Ureter (tissue), 1 donor: ENCODE data around the gene PKHD1. TPM values are rescaled to one million over a fixed set of nuclear protein-coding genes. Genes with fewer than 3 reads are reported as not detected.

Source experiments
- DNase-seq: peaks from one replicate; pipeline ENCODE4 v3.0.0-alpha.2; 2020; ENCODE audit warnings: low spot score
- total RNA-seq: library from RNA; stranded (reverse); gene quantifications from one replicate; pipeline ENCODE4 v1.2.4, GENCODE V29; 2023
- donor health status: DM: yes; HTN: yes; CAD: no.

PKHD1 gene
- total RNA-seq, 1 donor from 2014 or later = 13.3 TPM

DNA sequence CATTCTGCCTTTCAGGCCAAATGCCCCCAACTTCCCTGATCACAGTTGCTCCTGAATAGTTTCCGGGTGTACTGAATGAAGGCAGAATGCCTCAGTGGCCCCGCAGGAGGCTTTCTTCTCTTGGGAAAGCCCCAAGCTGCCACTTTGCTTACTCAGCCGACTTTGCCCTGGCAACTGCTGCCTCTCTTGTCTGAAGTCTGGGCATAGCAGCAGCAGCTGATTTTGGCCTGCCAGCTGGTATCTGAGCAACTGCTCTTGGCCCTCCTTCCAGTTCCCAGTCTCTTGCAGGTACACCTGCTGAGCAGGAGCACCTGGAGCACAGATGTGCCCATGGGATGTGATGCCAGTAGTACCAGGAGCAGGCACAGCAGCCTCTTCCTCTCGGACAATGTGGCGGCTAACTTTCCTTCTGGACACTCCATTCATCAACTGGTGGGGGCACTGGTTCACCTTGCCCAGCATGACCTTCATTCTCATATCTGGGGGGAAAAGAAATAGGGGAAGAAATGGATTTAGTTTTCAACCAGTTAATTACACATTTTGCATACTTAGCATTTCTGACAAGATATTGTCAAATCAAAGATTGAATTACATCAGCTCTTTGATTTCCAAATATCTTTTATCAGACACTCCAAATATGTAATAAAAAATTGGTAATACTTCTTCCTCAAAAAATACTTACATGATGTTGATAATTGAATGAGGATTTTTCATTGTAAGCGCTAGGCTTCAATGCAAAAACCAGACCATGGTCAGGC is 468.2 kb downstream of the PKHD1 start:
- no peak for DNase-seq

DNA sequence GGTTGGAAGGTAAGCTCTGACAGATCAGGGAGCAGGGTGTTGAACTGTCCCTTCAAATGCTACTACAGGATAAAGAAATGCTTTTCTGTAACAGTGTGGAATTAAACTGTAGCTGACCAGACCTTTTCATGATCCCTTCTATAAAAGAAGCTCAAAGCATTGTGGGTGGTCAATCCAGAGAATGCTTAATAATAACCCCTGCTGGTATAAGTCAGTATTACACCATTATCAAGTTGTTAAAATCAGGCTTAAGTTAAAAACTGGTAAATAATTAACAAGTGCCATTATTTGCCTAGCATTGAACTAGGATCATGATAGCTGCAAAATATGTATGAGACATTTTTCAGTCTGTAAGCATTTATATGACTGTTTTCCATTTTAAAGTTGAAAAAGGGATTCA is 468.9 kb downstream of the PKHD1 start:
- no peak for DNase-seq

DNA sequence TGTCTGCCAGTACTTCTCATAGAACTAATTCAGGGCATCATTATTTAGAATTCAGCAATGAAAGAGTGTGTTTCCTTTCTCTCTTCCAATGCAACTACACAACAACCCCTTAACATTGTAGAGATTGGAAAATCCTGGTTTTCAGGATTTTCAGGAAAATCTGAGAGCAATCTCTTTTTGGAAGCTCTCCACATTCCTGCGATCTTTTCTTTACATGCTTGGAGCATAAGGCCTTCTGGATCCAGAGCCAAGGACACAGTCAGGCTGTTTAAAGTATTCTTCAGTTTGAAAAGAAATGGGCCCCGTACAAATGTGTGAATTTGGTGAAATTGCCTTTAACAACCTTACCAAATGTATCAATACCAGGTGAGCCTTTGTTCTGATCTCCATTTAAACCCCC is 469.7 kb downstream of the PKHD1 start:
- no peak for DNase-seq

DNA sequence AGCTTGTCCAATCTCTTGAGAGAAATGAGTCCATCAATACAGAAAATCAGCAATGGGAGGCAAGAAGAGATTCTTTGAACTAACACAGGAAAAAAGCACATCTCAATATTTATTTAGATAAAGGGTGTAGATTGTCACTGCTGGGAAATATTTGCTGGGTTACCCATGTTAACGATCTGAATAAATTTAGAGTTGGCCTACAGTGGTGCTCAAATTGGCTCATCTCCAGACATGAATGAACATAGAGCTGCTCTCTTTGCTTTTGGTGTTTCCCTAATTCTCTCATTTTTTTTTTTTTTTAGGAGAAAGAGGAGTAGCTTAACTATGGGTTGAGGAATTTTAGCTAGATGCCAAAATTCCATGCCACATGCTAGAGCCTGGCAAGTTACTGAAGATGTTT is 471.2 kb downstream of the PKHD1 start:
- no peak for DNase-seq

DNA sequence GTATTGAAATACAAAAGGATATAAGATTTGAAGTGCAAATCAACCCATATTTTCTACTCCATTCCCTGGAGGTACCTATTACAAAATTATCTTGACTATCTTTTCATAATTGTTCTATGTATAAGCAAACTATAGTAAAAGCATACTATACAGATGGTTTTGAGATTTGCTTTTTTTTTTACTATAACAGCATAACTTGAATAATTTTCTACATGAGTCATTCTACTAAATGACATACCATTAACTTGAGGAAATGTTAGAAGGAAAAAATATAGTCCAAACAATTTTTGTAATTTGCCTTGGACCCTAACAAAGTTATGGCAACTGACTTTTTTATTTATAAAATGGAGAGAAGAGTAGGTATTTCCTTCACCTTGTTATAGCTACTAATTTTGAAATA is 472.7 kb downstream of the PKHD1 start:
- no peak for DNase-seq

DNA sequence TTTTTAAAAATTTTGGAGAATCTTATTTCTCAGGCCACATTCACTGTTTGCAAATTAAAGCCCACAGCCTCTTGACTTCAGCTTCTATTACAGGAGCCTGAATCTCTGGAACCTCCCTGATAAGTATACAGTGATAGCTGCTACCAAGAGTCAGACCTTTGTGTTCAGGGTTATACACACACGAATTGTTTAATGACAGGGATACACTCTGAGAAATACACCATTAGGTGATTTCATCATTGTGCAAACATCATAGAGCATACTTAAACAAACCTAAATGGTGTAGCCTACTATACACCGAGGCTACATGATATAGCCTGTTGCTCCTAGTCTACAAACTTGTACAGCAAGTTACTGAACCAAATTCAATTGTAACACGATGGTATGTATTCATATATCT is 473.9 kb downstream of the PKHD1 start:
- DNase-seq = no peak

DNA sequence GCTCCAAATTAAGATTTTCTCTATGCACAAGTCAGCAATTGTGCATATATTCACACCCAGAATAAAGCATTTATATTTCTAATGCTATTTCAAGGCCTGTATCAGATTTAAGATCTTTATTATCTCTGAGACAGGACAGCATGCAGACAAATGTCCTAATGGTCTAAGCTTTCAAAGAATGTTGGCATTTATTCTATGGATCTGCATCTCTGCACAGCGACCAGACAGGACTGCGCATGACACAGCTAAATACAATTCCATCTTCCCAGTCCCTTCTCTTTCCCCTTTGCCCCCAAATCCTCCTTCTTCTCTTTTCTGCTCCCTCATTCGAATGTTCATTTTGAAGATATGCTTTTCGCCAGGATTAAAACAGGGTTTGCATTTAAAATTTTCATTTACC is 478.5 kb downstream of the PKHD1 start:
- no peak for DNase-seq

DNA sequence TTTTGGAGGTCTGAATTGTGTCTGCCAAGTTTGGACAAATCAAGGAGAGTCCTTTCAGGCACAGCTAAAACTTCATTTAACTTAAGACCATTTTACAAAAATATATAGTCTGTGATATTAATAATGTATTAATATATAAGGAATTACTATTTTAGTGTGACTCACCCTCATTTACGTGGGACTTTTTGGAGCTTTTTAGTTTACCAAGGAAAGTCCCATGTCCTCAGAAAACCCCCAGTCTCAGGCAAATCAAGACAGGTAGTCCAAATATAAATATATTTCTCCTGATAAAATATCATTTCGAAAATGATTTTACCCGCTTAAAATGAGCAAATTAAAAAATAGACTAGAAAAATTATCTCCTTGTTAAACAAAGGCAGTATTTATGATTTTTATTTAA is 479.0 kb downstream of the PKHD1 start:
- no peak for DNase-seq

DNA sequence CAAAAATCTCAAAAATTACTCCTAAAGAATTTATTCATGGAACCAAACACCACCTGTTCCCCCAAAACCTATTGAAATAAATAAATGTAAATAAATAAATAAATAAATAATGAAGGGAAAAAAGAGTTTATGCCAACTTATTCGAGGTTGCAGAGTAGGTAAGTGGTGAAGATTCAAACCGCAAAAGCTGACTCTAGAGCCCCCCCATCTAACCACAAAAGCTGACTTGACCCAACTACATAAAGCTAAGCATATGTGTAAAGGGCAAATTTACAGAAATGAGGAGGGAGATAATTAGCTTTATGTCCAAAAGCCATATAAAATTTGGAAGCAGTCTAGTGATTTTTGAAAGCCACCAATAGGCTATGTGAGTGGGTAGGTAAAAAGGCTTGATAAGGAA is 486.9 kb downstream of the PKHD1 start:
- DNase-seq = no peak

DNA sequence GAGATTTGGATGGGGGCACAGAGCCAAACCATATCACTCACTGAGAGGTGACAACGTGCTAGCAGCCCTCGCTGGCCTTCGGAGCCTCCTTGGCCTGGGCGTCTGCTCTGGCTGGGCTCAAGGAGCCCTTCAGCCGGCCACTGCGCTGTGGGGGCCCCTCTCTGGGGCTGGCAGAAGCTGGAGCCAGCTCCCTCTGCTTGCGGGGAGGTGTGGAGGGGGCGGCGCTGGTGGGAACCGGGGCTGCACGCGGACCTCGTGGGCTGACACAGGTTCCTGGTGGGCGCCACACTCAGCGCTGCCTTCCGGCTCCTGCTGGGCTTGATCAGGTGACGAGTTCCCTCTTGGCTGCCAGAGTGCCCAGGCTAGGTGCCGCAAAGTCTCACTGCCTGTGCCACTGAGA is 489.2 kb downstream of the PKHD1 start:
- no peak for DNase-seq

DNA sequence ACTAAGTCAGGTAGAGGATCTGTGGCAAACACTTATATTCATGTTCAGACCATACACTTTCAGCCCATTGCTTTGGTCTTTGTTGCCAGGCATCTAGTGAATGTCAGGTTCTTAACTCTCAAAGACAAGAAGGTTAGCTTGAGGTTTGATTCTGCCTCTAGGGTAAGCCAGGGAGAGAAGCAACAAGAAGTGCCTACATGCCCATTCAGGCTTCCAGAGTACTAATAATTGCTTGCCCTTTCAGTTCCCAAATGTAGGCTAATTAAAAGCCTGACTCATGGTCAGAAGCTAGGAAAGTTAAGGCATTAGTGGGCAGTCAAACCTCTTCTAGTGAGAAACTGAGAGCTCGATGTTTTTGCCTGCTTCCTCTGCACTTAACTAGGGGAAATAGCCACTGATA is 492.4 kb downstream of the PKHD1 start:
- no peak for DNase-seq

DNA sequence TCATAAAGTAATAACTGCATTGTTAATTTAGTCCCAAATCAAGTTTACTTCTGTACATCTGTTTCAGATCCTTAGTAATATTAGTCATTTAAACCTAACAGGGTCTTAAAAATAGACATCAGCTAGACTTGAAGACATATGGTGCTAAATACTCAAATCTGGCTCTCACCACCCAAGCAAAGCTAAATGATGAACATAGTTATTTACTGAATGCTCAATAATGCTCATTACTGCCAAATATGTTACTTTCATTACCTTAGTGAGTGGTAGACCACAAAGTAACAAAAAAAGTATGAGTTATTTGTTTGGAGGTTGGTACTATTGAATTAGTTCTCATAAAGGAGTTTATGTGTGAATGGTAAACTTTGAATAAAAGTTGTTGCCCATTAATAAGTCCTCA is 502.1 kb downstream of the PKHD1 start:
- no peak for DNase-seq

DNA sequence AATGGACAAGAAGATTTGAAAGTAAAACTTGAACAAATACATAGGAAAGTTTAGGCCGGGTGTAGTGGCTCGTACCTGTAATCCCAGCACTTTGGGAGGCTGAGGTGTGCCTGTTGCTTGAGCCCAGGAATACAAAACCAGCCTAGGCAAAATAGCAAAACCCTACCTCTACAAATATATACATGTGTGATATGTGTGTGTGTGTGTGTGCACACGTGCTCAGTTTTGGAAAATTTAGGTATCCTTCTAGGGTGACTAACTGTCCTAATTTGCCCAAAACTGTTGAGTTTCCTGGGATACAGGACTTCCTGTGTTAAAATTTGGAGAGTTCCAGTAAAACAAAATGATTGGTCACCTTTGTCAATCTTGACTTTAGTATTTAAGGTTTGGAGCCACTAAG is 503.2 kb downstream of the PKHD1 start:
- DNase-seq = no peak

DNA sequence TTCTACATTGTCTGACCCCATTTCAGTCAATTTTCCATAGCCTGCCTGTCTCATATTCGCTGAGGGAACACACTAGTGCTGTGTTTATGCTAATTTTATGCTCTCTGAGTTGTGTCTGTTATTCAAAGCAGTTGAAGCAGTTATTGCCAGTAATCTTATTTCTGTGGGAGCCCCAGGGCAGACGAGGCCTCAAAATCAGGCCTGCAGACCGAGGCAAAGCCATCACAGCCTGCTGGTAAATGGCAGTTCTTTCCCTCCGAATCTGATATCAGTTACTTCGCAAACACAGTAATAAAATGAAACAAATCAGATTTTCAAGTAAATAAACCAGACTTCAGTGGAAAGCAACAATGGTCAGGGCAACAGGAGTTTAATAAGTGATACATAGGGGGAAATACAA is 508.4 kb downstream of the PKHD1 start:
- no peak for DNase-seq

DNA sequence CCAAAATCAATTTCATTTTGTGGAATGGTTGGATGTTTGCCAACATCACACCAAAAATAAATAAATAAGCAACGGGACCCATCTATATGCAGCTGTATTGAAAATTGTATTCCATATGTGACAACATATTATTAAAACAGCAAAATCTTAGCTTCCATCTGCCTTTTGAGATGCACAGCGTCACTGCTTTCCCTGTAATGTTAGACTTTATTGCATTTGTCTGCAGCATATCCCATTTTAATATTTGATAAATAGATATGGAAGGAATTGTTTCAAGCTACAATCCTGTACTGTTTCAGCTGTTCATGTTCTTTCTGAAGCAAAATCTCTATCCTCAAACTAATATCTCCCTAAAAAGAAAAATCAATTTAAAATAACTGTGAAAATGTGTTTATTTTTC is 509.1 kb downstream of the PKHD1 start:
- no peak for DNase-seq

DNA sequence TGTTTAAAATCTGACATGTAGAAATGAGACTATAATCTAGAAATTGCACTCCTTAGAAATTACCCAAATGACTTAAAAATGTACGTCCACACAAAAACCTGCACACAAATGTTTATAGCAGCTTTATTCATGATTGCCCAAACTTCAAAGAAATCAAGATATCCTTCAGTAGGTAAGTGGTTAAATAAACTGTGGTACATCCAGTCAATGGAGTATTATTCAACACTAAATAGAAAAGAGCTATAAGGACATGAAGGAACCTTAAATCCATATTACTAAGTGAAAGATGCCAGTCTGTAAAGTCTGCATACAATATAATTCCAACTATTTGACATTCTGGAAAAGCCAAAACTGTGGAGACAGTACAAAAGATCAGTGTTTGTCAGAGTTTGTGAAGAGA is 513.4 kb downstream of the PKHD1 start:
- DNase-seq = no peak

DNA sequence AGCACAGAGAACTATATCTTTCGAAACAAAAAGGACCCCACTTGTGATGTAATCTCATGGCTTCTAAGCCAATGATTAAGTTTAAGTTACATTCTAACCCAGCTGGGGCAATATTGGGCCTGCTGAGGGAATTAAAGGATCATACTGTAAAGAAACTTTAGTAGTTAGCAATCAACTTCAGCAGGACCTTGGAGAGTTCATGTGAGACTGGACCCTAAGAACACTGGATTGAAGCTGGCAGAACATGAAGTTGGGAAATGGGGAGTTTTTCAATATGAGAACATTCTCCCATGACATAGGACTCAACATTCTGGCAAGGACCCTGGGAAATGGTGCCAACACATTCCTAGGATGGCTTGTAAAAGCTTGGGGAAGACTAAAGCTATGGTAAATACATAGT is 516.2 kb downstream of the PKHD1 start:
- DNase-seq = no peak

DNA sequence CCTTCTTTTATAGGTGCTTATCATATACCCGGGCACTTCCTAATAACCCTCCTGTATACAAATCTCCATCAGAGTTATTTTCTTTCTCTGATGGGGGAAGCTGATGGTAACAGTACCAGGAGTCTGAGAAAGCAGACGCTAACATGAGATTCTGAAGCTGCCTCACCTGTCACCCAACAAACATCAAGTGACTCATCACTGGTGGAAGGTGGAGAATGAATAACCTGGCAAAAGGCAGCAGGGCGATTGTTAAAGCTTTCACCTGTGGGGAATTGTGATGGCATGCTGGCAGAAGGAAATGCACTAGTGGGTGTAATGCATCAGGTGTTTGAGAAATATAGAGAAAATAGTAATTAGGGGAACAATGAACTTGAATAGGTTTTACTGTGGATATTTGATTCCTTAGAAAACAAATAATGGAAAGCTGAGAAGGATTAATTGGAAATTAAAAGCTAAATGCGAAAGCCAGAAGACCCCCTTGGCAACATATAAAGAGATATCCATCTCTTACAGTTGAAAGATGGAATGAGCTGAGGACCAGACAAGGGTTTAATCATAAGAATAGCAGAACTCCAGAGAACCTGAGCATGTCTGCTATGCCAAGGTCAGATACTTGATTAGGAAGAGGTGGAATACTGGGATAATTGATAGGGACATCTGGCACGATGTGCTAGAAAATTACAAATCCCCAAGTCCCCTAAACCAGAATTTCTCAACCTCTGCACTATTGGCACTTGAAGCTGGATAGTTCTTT is 517.1 kb downstream of the PKHD1 start:
- no peak for DNase-seq

DNA sequence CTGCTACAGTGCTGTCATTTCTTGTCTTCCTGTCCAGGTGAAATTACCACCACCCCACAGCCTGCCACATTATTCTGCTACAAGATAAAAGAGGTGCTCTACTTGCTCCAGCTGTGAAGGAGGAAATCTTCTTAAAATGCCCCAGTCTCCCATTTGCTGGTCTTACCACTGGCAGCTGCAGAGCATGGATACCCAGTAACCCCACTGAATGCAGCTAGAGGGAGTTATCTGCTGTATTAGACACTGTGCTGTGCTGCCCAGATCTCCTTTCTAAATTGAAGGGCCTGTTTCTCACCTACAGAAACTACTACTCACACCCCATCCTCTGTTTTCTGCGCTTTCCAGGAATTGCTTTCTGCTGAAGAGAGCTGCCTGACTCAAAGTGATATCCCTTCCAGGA is 517.8 kb downstream of the PKHD1 start:
- DNase-seq = no peak

DNA sequence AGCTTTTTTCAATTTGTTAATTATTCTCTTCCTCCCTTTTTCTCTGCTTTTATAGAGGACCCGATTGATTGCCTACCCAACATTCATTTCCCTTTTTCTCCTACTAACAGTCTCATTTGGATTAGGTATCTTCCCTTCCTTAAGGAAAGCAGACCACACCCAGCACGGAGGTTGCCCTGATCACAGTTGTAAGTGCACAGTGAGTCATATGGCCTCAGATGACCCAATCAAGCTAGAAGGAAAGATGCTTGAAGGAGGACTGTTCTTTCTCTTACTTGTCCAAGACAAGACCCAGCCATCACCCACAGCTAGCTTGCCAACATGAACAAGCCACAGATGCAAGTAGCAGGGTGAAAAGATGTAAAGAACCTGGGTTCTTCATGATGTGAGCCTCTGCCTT is 518.6 kb downstream of the PKHD1 start:
- DNase-seq = no peak

DNA sequence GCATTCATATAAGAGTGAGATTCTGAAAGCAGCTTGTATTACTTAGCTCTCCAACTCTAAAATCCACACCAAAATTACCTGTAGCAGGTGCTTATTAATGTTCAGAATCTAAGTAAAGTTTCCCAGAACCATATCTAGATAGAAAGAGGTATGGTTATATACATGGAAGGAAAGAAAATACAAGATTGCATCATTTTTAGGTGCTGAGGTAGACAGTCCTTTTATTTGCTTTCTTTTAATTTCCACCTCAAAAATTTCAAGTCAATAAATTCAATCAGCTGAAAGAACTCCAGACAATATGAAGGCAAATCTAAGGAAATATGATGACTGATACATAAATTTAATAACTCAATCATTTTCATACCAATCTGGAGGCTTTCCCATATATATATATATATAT is 521.9 kb downstream of the PKHD1 start:
- DNase-seq = no peak
